HepG2 (cell line): ENCODE data around the gene TOR2A. TPM values are rescaled to one million over a fixed set of nuclear protein-coding genes. Genes with fewer than 3 reads are reported as not detected.

Source experiments
- ATAC-seq: fragments of 200-7000 bp; cut with Tn5 transposase; 3 replicates; pipeline ENCODE4 v1.9.1; 2020; ENCODE audit warnings: mild to moderate bottlenecking, moderate library complexity
- BruUV-seq: library from RNA; stranded (reverse); fragments of 400-500 nt; replicated peaks from 2 replicates; lab custom pipeline; 2021; lab: Mats Ljungman, UMichigan
- CTCF ChIA-PET: fragments of 300-600 bp; formaldehyde crosslinking; extraction: SDS; loops from one replicate; lab custom pipeline; 2021; ENCODE audit warnings: low total read pairs, inconsistent platforms, low intra/inter-chr PET ratio; lab: Yijun Ruan, JAX
- POLR2A ChIA-PET: fragments of 350-600 bp; sonication (Branson Sonifier 250); formaldehyde crosslinking; loops from one replicate; lab custom pipeline; 2020; ENCODE audit warnings: antibody characterized with exemption, inconsistent platforms; lab: Yijun Ruan, JAX
- DNase-seq: peaks from one replicate; pipeline ENCODE4 v3.0.0-alpha.2; 2015; ENCODE audit warnings: low spot score
- FAIRE-seq: peaks from 3 replicates; lab custom pipeline; 2011; peaks lifted over from hg19 to GRCh38; lab: Jason Lieb, UNC
- H2AFZ ChIP-seq: one replicate; pipeline ENCODE4 v1.6.1; 2011; ENCODE audit warnings: low read length, inconsistent platforms
- H3K27ac ChIP-seq: fragments of 300-600 bp; 3 replicates; pipeline ENCODE4 v1.8.0; 2011; ENCODE audit warnings: mixed run types, mild to moderate bottlenecking, mixed read lengths, low read length, inconsistent platforms; ENCODE audit not compliant: insufficient read depth; ENCODE audit errors: extremely low read length
- H3K27me3 ChIP-seq, 2 experiments: fragments of 200-600 bp in 1 of 2; 2 replicates in 1 of 2; 3 replicates in 1 of 2; pipeline versions ENCODE4 v1.6.0 to v1.8.0; 2011; ENCODE audit warnings: low read length in 2 of 2, mild to moderate bottlenecking in 2 of 2, moderate library complexity in 2 of 2, inconsistent platforms in 1 of 2; ENCODE audit not compliant: insufficient read depth in 2 of 2, control insufficient read depth in 1 of 2
- H3K36me3 ChIP-seq, 2 experiments: fragments of 200-600 bp in 1 of 2; replicated peaks in 1 of 2; 2 replicates in 1 of 2; 3 replicates in 1 of 2; pipeline versions ENCODE4 v1.5.1 to v1.8.0; 2011; ENCODE audit warnings: low read length in 2 of 2, inconsistent platforms in 1 of 2; ENCODE audit not compliant: insufficient read depth in 2 of 2, control insufficient read depth in 1 of 2
- H3K4me1 ChIP-seq: 2 replicates; pipeline ENCODE4 v1.5.1; 2012; ENCODE audit warnings: low read length, inconsistent platforms; ENCODE audit not compliant: insufficient read depth
- H3K4me2 ChIP-seq: 2 replicates; pipeline ENCODE4 v1.6.0; 2011; ENCODE audit warnings: low read depth, low read length, inconsistent platforms
- H3K4me3 ChIP-seq, 3 experiments: fragments of 200-600 bp in 1 of 3; sonication (generic), shearing (Covaris generic) in 1 of 3; replicated peaks in 1 of 3; 2 replicates each; pipeline ENCODE4 v1.5.1; 2011 to 2016; ENCODE audit warnings: low read length in 3 of 3, inconsistent platforms in 2 of 3, low read depth in 2 of 3, mild to moderate bottlenecking in 2 of 3, control low read depth in 1 of 3, mixed read lengths in 1 of 3; ENCODE audit not compliant: insufficient read depth in 1 of 3
- H3K79me2 ChIP-seq: one replicate; pipeline ENCODE4 v1.6.1; 2011; ENCODE audit warnings: low read length, inconsistent platforms; ENCODE audit not compliant: insufficient read depth
- H3K9ac ChIP-seq: 2 replicates; pipeline ENCODE4 v1.6.0; 2011; ENCODE audit warnings: mild to moderate bottlenecking, low read depth, low read length, inconsistent platforms; ENCODE audit not compliant: insufficient read depth
- H3K9me3 ChIP-seq: 2 replicates; pipeline ENCODE4 v1.5.1; 2012; ENCODE audit warnings: mild to moderate bottlenecking, low read length
- H4K20me1 ChIP-seq: 2 replicates; pipeline ENCODE4 v1.6.0; 2011; ENCODE audit warnings: inconsistent platforms, mild to moderate bottlenecking, low read length, moderate library complexity; ENCODE audit not compliant: insufficient read depth
- AKAP8 ChIP-seq: sonication (generic); formaldehyde crosslinking; IDR thresholded peaks from 2 replicates; pipeline ENCODE4 v1.5.1; 2020; ENCODE audit warnings: mild to moderate bottlenecking, missing genetic modification reagents
- ZNF629 ChIP-seq: sonication (generic); formaldehyde crosslinking; conservative IDR thresholded peaks from 2 replicates; pipeline ENCODE4 v1.5.0; 2020; ENCODE audit warnings: missing genetic modification reagents
- WGBS: methylation state at CpG from one replicate; pipeline ENCODE4 v1.1.6; 2017; ENCODE audit warnings: low lambda C conversion rate; 5-methylcytosine and 5-hydroxymethylcytosine counted together
- in situ Hi-C: cut with HindIII; loops from 2 replicates; pipeline ENCODE4 v1.10.0; 2017; ENCODE audit warnings: low pct_unique_long_range_greater_than_20kb; ENCODE audit not compliant: extremely low pct_ligation_motif_present
- intact Hi-C: fragments of 100-400 bp; cut with micrococcal nuclease; formaldehyde crosslinking; loops from one replicate; pipeline ENCODE4 v1.10.0; 2022; ENCODE audit not compliant: unreplicated experiment
- polyA plus RNA-seq, 8 experiments: library from polyadenylated mRNA; depleted of rRNA in 3 of 8; stranded (reverse) in 7 of 8; unstranded in 1 of 8; fragments of >200 nt; fragmentation: Illumina TruSeq in 4 of 8; extraction: Trizol in 4 of 8; gene quantifications; 2 replicates each; pipeline versions ENCODE4 v1.2.1 to v1.2.3, GENCODE V29; 2011 to 2016; ENCODE audit warnings: low read depth in 4 of 8, missing spikeins in 1 of 8, mixed read lengths in 1 of 8; ENCODE audit not compliant: insufficient read depth in 1 of 8
- total RNA-seq, 5 experiments: library from RNA; depleted of rRNA; stranded (reverse); fragments of >200 nt; fragmentation: Illumina TruSeq; extraction: Trizol; gene quantifications; 2 replicates each; pipeline ENCODE4 v1.2.3, GENCODE V29; 2016; ENCODE audit warnings: low read depth in 1 of 5
- TF ChIP-seq, protein P1 (sequence below): sonication (generic); formaldehyde crosslinking; IDR thresholded peaks from 2 replicates; pipeline ENCODE4 v1.5.0; 2020; ENCODE audit warnings: mild to moderate bottlenecking, missing genetic modification reagents, borderline replicate concordance
- TF ChIP-seq, protein P2 (sequence below): sonication (generic); formaldehyde crosslinking; IDR thresholded peaks from 2 replicates; pipeline ENCODE4 v1.8.0; 2022; ENCODE audit warnings: missing genetic modification reagents, mild to moderate bottlenecking, inconsistent platforms, borderline replicate concordance

The TOR2A gene
- total and polyA plus RNA-seq, 2 of the 13 experiments (the other 11 are each of a cell fraction or from before 2014, with no cell fraction given) = 3.5 to 7.2 TPM

DNA sequence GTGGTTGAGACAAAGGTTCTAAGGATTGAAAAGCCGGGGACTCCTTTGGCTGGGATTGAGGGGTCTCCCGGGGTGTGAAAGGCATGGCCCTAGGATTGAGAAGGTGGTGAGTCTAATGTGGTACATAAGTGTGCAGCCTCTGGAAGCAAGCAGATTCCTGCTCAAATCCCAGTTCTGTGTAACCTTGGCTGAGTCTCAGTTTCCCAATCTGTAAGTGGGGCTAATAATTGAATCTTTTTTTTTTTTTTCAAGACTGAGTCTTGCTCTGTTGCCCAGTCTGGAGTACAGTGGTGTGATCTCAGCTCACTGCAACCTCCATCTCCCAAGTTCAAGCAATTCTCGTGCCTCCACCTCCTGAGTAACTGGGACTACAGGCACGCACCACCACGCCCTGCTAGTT, 37.5 kb upstream of the TOR2A start:
- DNase-seq (no peak), FAIRE-seq (no peak), ATAC-seq (no peak)
- POLR2A ChIA-PET = no interaction called here
- Histone ChIP-seq H3K27ac (no peak overlapping the region), H2AFZ (no peak overlapping the region), H3K9ac (no peak overlapping the region), H3K4me1 (peaks cover 9% of the 10 kb centered on the region), H3K27me3 (peaks cover 2 to 41% of the 10 kb centered on the region in 2 experiments; a peak in 3 of 5 replicates), H3K4me2 (no peak overlapping the region), H3K9me3 (no peaks in the 10 kb centered on the region), H3K36me3 (no peaks in the 10 kb centered on the region), H3K4me3 (no peak overlapping the region), H3K79me2 (no peaks in the 10 kb centered on the region), H4K20me1 (no peaks in the 10 kb centered on the region)
- in situ Hi-C loops = no loop called here
- TF ChIP-seq ZNF629 (peak; percentile 64), AKAP8 (CRISPR knock-in tag) (no peak)
- TF ChIP-seq, protein P1, sequence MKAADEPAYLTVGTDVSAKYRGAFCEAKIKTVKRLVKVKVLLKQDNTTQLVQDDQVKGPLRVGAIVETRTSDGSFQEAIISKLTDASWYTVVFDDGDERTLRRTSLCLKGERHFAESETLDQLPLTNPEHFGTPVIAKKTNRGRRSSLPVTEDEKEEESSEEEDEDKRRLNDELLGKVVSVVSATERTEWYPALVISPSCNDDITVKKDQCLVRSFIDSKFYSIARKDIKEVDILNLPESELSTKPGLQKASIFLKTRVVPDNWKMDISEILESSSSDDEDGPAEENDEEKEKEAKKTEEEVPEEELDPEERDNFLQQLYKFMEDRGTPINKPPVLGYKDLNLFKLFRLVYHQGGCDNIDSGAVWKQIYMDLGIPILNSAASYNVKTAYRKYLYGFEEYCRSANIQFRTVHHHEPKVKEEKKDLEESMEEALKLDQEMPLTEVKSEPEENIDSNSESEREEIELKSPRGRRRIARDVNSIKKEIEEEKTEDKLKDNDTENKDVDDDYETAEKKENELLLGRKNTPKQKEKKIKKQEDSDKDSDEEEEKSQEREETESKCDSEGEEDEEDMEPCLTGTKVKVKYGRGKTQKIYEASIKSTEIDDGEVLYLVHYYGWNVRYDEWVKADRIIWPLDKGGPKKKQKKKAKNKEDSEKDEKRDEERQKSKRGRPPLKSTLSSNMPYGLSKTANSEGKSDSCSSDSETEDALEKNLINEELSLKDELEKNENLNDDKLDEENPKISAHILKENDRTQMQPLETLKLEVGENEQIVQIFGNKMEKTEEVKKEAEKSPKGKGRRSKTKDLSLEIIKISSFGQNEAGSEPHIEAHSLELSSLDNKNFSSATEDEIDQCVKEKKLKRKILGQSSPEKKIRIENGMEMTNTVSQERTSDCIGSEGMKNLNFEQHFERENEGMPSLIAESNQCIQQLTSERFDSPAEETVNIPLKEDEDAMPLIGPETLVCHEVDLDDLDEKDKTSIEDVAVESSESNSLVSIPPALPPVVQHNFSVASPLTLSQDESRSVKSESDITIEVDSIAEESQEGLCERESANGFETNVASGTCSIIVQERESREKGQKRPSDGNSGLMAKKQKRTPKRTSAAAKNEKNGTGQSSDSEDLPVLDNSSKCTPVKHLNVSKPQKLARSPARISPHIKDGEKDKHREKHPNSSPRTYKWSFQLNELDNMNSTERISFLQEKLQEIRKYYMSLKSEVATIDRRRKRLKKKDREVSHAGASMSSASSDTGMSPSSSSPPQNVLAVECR (CRISPR knock-in tag) = no peak
- TF ChIP-seq, protein P2, sequence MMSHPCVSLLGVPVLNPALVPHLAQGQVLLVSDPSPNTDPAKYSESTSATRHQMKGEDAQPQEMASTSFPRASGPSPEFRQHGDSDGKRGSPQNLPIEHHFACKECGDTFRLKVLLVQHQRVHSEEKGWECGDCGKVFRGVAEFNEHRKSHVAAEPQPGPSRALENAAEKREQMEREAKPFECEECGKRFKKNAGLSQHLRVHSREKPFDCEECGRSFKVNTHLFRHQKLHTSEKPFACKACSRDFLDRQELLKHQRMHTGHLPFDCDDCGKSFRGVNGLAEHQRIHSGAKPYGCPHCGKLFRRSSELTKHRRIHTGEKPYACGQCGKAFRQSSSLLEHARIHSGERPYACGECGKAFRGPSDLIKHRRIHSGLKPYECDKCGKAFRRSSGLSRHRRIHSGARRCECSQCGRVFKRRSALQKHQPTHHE (CRISPR knock-in tag) = no peak
- CTCF ChIA-PET = no interaction called here
- BruUV-seq = no TSS peak
- intact Hi-C loops = no loop called here
- 63% methylated on average over 5 of the region's 5 CpGs for WGBS
